Neural cell (in vitro differentiated cells): ENCODE results near the gene NACA2. TPM values are rescaled to one million over a fixed set of nuclear protein-coding genes. Genes with fewer than 3 reads are reported as not detected.

Source experiments
- H2AFZ ChIP-seq: fragments of 200-600, 300-800 bp; sonication (generic), shearing (Covaris generic); 2 replicates; pipeline ENCODE4 v1.6.0; 2014; ENCODE audit warnings: low read depth, mild to moderate bottlenecking, antibody characterized with exemption, low read length, moderate library complexity
- H3F3A ChIP-seq: fragments of 200-600 bp; shearing (Covaris generic); 2 replicates; pipeline ENCODE4 v1.6.1; 2016; ENCODE audit warnings: mild to moderate bottlenecking, moderate library complexity, mixed read lengths, antibody characterized with exemption, low read length; ENCODE audit not compliant: insufficient read depth, poor library complexity, severe bottlenecking
- H3K27ac ChIP-seq: fragments of 200-600, 300-800 bp; sonication (generic), shearing (Covaris generic); 2 replicates; pipeline ENCODE4 v1.5.1; 2014; ENCODE audit warnings: mild to moderate bottlenecking, low read length, moderate library complexity
- H3K27me3 ChIP-seq: fragments of 300-800, 200-600 bp; sonication (generic), shearing (Covaris generic); 2 replicates; pipeline ENCODE4 v1.6.0; 2014; ENCODE audit warnings: mild to moderate bottlenecking, low read depth, low read length, moderate library complexity; ENCODE audit not compliant: insufficient read depth
- H3K36me3 ChIP-seq: fragments of 300-800, 200-600 bp; sonication (generic), shearing (Covaris generic); 2 replicates; pipeline ENCODE4 v1.5.1; 2014; ENCODE audit warnings: mild to moderate bottlenecking, antibody characterized with exemption, low read length, moderate library complexity; ENCODE audit not compliant: insufficient read depth
- H3K4me2 ChIP-seq: fragments of 300-800, 200-600 bp; sonication (generic), shearing (Covaris generic); 2 replicates; pipeline ENCODE4 v1.6.0; 2014; ENCODE audit warnings: mild to moderate bottlenecking, low read length
- H3K4me3 ChIP-seq: fragments of 300-800, 200-600 bp; sonication (generic), shearing (Covaris generic); 2 replicates; pipeline ENCODE4 v1.5.1; 2014; ENCODE audit warnings: mild to moderate bottlenecking, low read length, moderate library complexity
- H3K79me2 ChIP-seq: fragments of 200-600 bp; shearing (Covaris generic); replicated peaks from 2 replicates; pipeline ENCODE4 v1.6.0; 2014; ENCODE audit warnings: mild to moderate bottlenecking, low read length, moderate library complexity; ENCODE audit not compliant: insufficient read depth
- H3K9ac ChIP-seq: fragments of 300-800, 200-600 bp; sonication (generic), shearing (Covaris generic); 2 replicates; pipeline ENCODE4 v1.6.1; 2016; ENCODE audit warnings: mild to moderate bottlenecking, low read length, mixed read lengths
- H3K9me2 ChIP-seq: fragments of 200-600 bp; shearing (Covaris generic); 2 replicates; pipeline ENCODE4 v1.6.1; 2016; ENCODE audit warnings: mild to moderate bottlenecking, low read length, mixed read lengths; ENCODE audit not compliant: insufficient read depth
- H3K9me3 ChIP-seq: fragments of 200-600, 300-800 bp; sonication (generic), shearing (Covaris generic); 2 replicates; pipeline ENCODE4 v1.6.1; 2016; ENCODE audit warnings: mild to moderate bottlenecking, mixed run types, low read length, moderate library complexity, mixed read lengths
- H4K20me1 ChIP-seq: fragments of 200-600 bp; shearing (Covaris generic); 2 replicates; pipeline ENCODE4 v1.6.1; 2016; ENCODE audit warnings: mild to moderate bottlenecking, mixed run types; ENCODE audit not compliant: insufficient read depth
- EP300 ChIP-seq: fragments of 450-650 bp; conservative IDR thresholded peaks from 2 replicates; pipeline ENCODE4 v1.6.1; 2014; ENCODE audit warnings: antibody characterized with exemption, mild to moderate bottlenecking, moderate library complexity; ENCODE audit not compliant: poor library complexity, severe bottlenecking
- EZH2 ChIP-seq: fragments of 200-600, 300-800 bp; shearing (Covaris generic), sonication (generic); IDR thresholded peaks from 2 replicates; pipeline ENCODE4 v1.6.1; 2014; ENCODE audit warnings: antibody characterized with exemption, low read length, borderline replicate concordance, mild to moderate bottlenecking; ENCODE audit not compliant: insufficient read depth, poor library complexity, severe bottlenecking
- MXI1 ChIP-seq: fragments of 450-650 bp; conservative IDR thresholded peaks from 2 replicates; pipeline ENCODE4 v1.6.1; 2014; ENCODE audit warnings: antibody characterized with exemption, mild to moderate bottlenecking; ENCODE audit not compliant: poor library complexity, severe bottlenecking
- POLR2AphosphoS5 ChIP-seq: IDR thresholded peaks from 2 replicates; pipeline ENCODE4 v1.6.1; 2012
- RAD21 ChIP-seq: fragments of 450-650 bp; conservative IDR thresholded peaks from 2 replicates; pipeline ENCODE4 v1.6.1; 2014; ENCODE audit warnings: antibody characterized with exemption, mild to moderate bottlenecking, moderate library complexity
- SMC3 ChIP-seq: fragments of 450-650 bp; conservative IDR thresholded peaks from 2 replicates; pipeline ENCODE4 v1.6.1; 2014; ENCODE audit warnings: antibody characterized with exemption, mild to moderate bottlenecking, moderate library complexity; ENCODE audit not compliant: poor library complexity
- TAF1 ChIP-seq: IDR thresholded peaks from 2 replicates; pipeline ENCODE4 v1.6.1; 2012; ENCODE audit warnings: low read depth
- polyA plus RNA-seq: library from polyadenylated mRNA; depleted of rRNA; stranded (reverse); fragments of >200 nt; gene quantifications from 2 replicates; pipeline ENCODE4 v1.2.3, GENCODE V29; 2014
- TF ChIP-seq, protein P1 (sequence below): fragments of 450-650 bp; IDR thresholded peaks from 2 replicates; pipeline ENCODE4 v1.5.1; 2014; ENCODE audit warnings: antibody characterized with exemption, mild to moderate bottlenecking, moderate library complexity; ENCODE audit not compliant: poor library complexity, severe bottlenecking
- TF ChIP-seq, protein P2 (sequence below): IDR thresholded peaks from 2 replicates; pipeline ENCODE4 v1.6.1; 2012; ENCODE audit warnings: borderline replicate concordance

NACA2 gene
- polyA plus RNA-seq, 1 donor from 2014 or later: not detected

DNA sequence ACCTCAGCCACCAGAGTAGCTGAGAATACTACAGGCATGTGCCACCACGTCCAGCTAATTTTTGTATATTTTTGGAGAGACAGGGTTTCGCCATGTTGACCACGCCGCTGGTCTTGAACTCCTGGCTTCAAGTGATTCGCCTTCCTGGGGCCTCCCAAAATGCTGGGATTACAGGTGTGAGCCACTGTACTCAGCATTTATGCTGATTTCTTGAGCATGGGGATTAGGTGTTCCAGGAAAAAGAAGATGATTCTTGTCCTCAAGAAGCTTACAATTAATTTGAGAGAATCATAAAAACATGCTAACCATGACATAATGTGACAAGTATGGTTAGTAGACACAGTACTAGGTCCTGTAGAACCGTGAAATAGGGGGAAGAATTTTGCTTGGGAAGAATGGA, 30.9 kb downstream of the NACA2 start:
- H3K27me3 ChIP-seq: no peaks in the 10 kb centered on the region
- no peak overlapping the region for H2AFZ ChIP-seq
- no peak overlapping the region for H3K9ac ChIP-seq
- TF ChIP-seq EZH2 (no peak), POLR2AphosphoS5 (no peak), TAF1 (no peak), SMC3 (no peak), MXI1 (no peak), RAD21 (no peak), EP300 (no peak)
- TF ChIP-seq, protein P1, sequence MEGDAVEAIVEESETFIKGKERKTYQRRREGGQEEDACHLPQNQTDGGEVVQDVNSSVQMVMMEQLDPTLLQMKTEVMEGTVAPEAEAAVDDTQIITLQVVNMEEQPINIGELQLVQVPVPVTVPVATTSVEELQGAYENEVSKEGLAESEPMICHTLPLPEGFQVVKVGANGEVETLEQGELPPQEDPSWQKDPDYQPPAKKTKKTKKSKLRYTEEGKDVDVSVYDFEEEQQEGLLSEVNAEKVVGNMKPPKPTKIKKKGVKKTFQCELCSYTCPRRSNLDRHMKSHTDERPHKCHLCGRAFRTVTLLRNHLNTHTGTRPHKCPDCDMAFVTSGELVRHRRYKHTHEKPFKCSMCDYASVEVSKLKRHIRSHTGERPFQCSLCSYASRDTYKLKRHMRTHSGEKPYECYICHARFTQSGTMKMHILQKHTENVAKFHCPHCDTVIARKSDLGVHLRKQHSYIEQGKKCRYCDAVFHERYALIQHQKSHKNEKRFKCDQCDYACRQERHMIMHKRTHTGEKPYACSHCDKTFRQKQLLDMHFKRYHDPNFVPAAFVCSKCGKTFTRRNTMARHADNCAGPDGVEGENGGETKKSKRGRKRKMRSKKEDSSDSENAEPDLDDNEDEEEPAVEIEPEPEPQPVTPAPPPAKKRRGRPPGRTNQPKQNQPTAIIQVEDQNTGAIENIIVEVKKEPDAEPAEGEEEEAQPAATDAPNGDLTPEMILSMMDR: no peak
- TF ChIP-seq, protein P2, sequence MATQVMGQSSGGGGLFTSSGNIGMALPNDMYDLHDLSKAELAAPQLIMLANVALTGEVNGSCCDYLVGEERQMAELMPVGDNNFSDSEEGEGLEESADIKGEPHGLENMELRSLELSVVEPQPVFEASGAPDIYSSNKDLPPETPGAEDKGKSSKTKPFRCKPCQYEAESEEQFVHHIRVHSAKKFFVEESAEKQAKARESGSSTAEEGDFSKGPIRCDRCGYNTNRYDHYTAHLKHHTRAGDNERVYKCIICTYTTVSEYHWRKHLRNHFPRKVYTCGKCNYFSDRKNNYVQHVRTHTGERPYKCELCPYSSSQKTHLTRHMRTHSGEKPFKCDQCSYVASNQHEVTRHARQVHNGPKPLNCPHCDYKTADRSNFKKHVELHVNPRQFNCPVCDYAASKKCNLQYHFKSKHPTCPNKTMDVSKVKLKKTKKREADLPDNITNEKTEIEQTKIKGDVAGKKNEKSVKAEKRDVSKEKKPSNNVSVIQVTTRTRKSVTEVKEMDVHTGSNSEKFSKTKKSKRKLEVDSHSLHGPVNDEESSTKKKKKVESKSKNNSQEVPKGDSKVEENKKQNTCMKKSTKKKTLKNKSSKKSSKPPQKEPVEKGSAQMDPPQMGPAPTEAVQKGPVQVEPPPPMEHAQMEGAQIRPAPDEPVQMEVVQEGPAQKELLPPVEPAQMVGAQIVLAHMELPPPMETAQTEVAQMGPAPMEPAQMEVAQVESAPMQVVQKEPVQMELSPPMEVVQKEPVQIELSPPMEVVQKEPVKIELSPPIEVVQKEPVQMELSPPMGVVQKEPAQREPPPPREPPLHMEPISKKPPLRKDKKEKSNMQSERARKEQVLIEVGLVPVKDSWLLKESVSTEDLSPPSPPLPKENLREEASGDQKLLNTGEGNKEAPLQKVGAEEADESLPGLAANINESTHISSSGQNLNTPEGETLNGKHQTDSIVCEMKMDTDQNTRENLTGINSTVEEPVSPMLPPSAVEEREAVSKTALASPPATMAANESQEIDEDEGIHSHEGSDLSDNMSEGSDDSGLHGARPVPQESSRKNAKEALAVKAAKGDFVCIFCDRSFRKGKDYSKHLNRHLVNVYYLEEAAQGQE: no peak
- H3K36me3 ChIP-seq: no peaks in the 10 kb centered on the region
- H4K20me1 ChIP-seq: no peaks in the 10 kb centered on the region
- no peak overlapping the region for H3K27ac ChIP-seq
- no peaks in the 10 kb centered on the region for H3K79me2 ChIP-seq
- no peaks in the 10 kb centered on the region for H3K9me2 ChIP-seq
- no peaks in the 10 kb centered on the region for H3F3A ChIP-seq
- H3K9me3 ChIP-seq: no peaks in the 10 kb centered on the region
- no peak overlapping the region for H3K4me2 ChIP-seq
- no peak overlapping the region for H3K4me3 ChIP-seq

DNA sequence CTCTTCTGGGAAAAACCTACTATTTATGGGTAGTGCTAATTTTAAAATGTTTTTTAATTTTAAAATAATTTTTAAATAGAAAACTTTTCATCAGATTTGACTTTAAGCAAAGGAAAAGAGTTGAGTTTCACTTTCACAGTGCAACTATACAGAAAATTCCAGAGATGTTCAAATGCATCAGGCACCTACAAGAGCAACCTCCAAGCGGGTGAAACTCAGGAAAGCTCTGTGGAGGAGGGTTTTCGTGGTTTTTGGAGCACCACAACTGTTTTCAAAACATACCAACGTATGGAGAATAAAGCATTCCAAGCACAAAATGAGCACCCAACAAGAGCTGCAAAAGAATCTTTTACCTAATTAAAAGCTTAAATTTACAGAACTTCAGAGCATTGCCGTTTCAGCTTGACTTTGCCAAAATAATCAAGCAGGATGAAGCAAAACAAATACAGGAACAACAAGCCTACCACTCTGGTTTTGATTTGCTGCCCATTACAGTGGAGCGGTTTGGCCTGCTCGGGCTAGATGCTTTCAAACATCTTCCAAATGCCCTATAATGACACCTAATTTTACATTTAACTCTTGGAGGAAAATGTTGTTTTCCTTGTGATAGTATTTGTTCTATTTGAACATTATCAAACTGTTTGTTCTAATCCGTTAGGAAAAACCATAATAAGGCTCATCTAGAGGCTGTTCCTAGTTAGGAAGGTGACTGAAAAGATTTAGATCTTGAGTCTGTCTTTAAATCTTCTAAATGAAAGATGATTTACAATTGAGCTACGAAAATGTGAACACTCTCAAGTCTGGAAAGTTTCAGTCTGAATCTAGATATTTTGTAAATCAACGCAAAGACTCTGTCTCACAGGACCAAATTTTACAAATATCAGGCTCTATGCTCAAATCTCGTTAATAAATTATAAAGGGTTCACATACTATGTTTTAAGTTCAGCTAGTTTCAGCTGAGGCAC, 34.5 kb downstream of the NACA2 start:
- Histone ChIP-seq H3K4me2 (no peak overlapping the region), H3K36me3 (no peaks in the 10 kb centered on the region), H2AFZ (no peak overlapping the region), H3K79me2 (no peaks in the 10 kb centered on the region), H3K27ac (no peak overlapping the region), H4K20me1 (no peaks in the 10 kb centered on the region), H3K9me2 (no peaks in the 10 kb centered on the region), H3F3A (no peaks in the 10 kb centered on the region), H3K4me3 (no peak overlapping the region), H3K27me3 (no peaks in the 10 kb centered on the region), H3K9ac (no peak overlapping the region), H3K9me3 (no peaks in the 10 kb centered on the region)
- no peak for TF ChIP-seq TAF1
- TF ChIP-seq, protein P1: no peak
- TF ChIP-seq EP300: no peak
- TF ChIP-seq MXI1: no peak
- TF ChIP-seq POLR2AphosphoS5: no peak
- TF ChIP-seq RAD21: no peak
